H1 (cell line): ENCODE results near the gene ZNF629. TPM values are rescaled to one million over a fixed set of nuclear protein-coding genes. Genes with fewer than 3 reads are reported as not detected.

Experiments used
- NRF1 ChIP-seq: IDR thresholded peaks from 2 replicates; pipeline ENCODE4 v1.6.1; 2011; ENCODE audit warnings: mild to moderate bottlenecking, low read depth, low read length, improper control_type of control experiment
- polyA plus RNA-seq, 7 experiments: library from polyadenylated mRNA; depleted of rRNA in 3 of 7; stranded (reverse) in 5 of 7; unstranded in 2 of 7; fragments of >200 nt in 5 of 7; fragments of 200-250 nt in 2 of 7; gene quantifications; 1 replicate in 5 of 7; 2 replicates in 1 of 7; 4 replicates in 1 of 7; pipeline versions ENCODE4 v1.2.1 to v1.2.3, GENCODE V29; 2011 to 2013; ENCODE audit warnings: missing spikeins in 2 of 7, mixed read lengths in 2 of 7
- total RNA-seq: library from RNA; stranded (reverse); fragmentation: NEBNext Ultra II Directional; extraction: Animal tissue kit (Norgen Biotek cat#: 25700); gene quantifications from 2 replicates; pipeline ENCODE4 v1.2.1, GENCODE V29; 2021

The ZNF629 gene
- total and polyA plus RNA-seq, 2 of the 8 experiments (the other 6 are each of a cell fraction or from before 2014, with no cell fraction given) = 11.0 to 19.5 TPM

DNA sequence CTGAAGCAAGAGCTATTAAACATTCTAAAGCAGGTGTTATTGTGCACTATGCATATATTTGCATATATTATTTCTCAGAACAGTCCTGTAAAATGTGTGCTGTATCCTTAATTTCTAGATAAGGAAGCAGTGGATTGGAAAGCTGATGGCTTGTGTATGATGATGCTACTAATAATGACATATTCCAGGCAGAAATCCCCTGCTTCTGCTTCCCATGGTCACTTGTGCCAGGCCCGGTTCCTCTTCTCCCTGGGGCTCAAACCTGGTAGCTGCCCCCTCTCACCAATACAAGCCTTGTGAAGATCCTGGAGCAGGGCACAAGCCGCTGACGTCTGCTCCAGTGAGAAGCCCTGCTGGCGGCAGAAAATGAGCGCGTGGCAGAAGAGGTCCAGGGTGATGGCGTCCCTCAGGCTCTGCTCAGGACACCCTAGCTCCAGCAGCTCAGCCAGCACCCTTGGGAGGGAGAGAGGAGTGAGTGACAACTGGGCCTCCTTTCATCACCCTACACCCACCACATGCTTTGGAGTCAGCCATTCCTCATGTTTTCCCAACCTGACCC lies 26.9 kb downstream of the ZNF629 start (continued):
- no peak for TF ChIP-seq NRF1
